H1 (cell line): Measurements from ENCODE around the gene PIP5K1B. TPM values are rescaled to one million over a fixed set of nuclear protein-coding genes. Genes with fewer than 3 reads are reported as not detected.

Source experiments
- CHD1 ChIP-seq: IDR thresholded peaks from 2 replicates; pipeline ENCODE4 v1.6.1; 2012; ENCODE audit warnings: low read depth, low read length, improper control_type of control experiment
- CHD7 ChIP-seq: fragments of 300-600 bp; sonication (generic); IDR thresholded peaks from 2 replicates; pipeline ENCODE4 v1.7.1; 2012; ENCODE audit warnings: low read length, moderate library complexity, mild to moderate bottlenecking, inconsistent platforms; ENCODE audit not compliant: insufficient replicate concordance
- CTBP2 ChIP-seq: IDR thresholded peaks from 2 replicates; pipeline ENCODE4 v1.7.0; 2011; ENCODE audit warnings: borderline replicate concordance, mild to moderate bottlenecking, moderate library complexity, mixed read lengths, low read length; ENCODE audit not compliant: insufficient read depth, insufficient read length
- JUND ChIP-seq: IDR thresholded peaks from 2 replicates; pipeline ENCODE4 v1.6.1; 2011; ENCODE audit warnings: mild to moderate bottlenecking, improper control_type of control experiment, low read length
- KDM5A ChIP-seq: fragments of 200-600 bp; IDR thresholded peaks from 2 replicates; pipeline ENCODE4 v1.7.1; 2012; ENCODE audit warnings: mild to moderate bottlenecking, low read length, inconsistent platforms, mixed read lengths
- RAD21 ChIP-seq, 2 experiments: IDR thresholded peaks in 1 of 2; conservative IDR thresholded peaks in 1 of 2; 2 replicates each; pipeline ENCODE4 v1.6.1; 2011; ENCODE audit warnings: low read depth in 2 of 2, low read length in 2 of 2, improper control_type of control experiment in 1 of 2, inconsistent platforms in 1 of 2, mild to moderate bottlenecking in 1 of 2, moderate library complexity in 1 of 2
- SIN3A ChIP-seq, 2 experiments: IDR thresholded peaks in 1 of 2; conservative IDR thresholded peaks in 1 of 2; 2 replicates each; pipeline ENCODE4 v1.6.1; 2011 to 2012; ENCODE audit warnings: low read length in 2 of 2, improper control_type of control experiment in 1 of 2, low read depth in 1 of 2, mild to moderate bottlenecking in 1 of 2
- TAF7 ChIP-seq: optimal IDR thresholded peaks from 2 replicates; pipeline ENCODE3; 2011; ENCODE audit warnings: low read depth, mild to moderate bottlenecking, inconsistent platforms, low read length, moderate library complexity, borderline replicate concordance
- TEAD4 ChIP-seq: IDR thresholded peaks from 2 replicates; pipeline ENCODE4 v1.6.1; 2012; ENCODE audit warnings: low read depth, low read length, inconsistent platforms, mixed read lengths
- polyA plus RNA-seq, 7 experiments: library from polyadenylated mRNA; depleted of rRNA in 3 of 7; stranded (reverse) in 5 of 7; unstranded in 2 of 7; fragments of >200 nt in 5 of 7; fragments of 200-250 nt in 2 of 7; gene quantifications; 1 replicate in 5 of 7; 2 replicates in 1 of 7; 4 replicates in 1 of 7; pipeline versions ENCODE4 v1.2.1 to v1.2.3, GENCODE V29; 2011 to 2013; ENCODE audit warnings: missing spikeins in 2 of 7, mixed read lengths in 2 of 7
- total RNA-seq: library from RNA; stranded (reverse); fragmentation: NEBNext Ultra II Directional; extraction: Animal tissue kit (Norgen Biotek cat#: 25700); gene quantifications from 2 replicates; pipeline ENCODE4 v1.2.1, GENCODE V29; 2021

The PIP5K1B gene
- total and polyA plus RNA-seq, 2 of the 8 experiments (the other 6 are each of a cell fraction or from before 2014, with no cell fraction given): 4.7 to 7.7 TPM

GRCh38 chr9:68896486-68896885 lies 191.4 kb downstream of the PIP5K1B start (continued):
- TF ChIP-seq CHD7 (no peak), CTBP2 (no peak), CHD1 (no peak), TAF7 (no peak), RAD21 (IDR thresholded peaks at IDR 0.05 in 1 of 2, conservative IDR thresholded peaks at IDR 0.05 in 1 of 2; ENCODE audit: low read depth in 2 of 2, low read length in 2 of 2) (no peak), TEAD4 (no peak), JUND (no peak), SIN3A (conservative IDR thresholded peaks at IDR 0.05 in 1 of 2, IDR thresholded peaks at IDR 0.05 in 1 of 2; ENCODE audit: low read depth in 1 of 2, low read length in 2 of 2) (no peak), KDM5A (no peak)
- TF ChIP-seq, all 59 proteins: peak for 0
